ENCODE measurements around the gene RABAC1. TPM values are rescaled to one million over a fixed set of nuclear protein-coding genes. Genes with fewer than 3 reads are reported as not detected.

Gene RABAC1
- total RNA-seq, 1 experiment from 2014 or later: 69.1 TPM

DNA sequence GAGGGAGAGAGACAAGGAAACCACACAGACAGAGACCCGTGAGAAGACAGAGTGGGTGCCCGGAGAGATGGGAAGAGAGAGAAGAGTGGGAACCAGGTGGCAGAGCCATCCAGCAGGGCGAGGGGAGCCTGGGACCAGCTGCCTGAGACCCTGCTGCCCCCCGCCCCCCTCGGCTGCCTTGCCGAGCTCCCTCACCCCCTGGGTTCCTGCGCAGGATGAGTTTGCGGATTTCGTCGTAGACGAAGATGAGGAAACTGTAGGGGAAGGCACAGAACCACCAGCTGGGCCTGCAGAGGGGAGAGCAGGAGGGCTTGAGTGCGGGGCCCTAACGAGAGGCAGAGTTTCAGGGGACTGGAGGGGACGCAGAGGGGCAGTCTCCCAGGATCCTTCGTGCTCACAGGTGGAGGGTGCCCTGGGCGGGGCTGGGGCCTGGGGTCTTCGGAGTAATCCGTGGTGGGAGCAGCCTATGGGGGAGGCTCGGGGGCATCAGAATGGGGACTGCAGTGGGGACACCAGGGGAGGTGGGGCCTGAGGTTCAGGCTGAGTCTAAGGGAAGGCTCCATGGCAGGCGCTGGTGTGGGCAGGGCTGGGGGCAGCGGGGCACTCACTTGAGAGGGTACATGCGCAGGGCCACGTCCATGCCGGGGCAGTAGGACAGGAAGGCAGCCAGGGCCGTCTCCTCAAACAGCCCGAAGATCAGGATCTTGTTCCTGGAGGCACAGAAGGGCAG, 8.1 kb upstream of the RABAC1 start:
- TF ChIP-seq SIN3A (IDR thresholded peaks at IDR 0.05; ENCODE audit: borderline replicate concordance, insufficient read depth, low read depth, low read length) (no peak), POLR2AphosphoS5 (IDR thresholded peaks at IDR 0.05; ENCODE audit: low read depth, low read length) (no peak), TCF7L2 (IDR thresholded peaks at IDR 0.05; ENCODE audit: low read depth, low read length) (no peak)
- TF ChIP-seq, protein P1, sequence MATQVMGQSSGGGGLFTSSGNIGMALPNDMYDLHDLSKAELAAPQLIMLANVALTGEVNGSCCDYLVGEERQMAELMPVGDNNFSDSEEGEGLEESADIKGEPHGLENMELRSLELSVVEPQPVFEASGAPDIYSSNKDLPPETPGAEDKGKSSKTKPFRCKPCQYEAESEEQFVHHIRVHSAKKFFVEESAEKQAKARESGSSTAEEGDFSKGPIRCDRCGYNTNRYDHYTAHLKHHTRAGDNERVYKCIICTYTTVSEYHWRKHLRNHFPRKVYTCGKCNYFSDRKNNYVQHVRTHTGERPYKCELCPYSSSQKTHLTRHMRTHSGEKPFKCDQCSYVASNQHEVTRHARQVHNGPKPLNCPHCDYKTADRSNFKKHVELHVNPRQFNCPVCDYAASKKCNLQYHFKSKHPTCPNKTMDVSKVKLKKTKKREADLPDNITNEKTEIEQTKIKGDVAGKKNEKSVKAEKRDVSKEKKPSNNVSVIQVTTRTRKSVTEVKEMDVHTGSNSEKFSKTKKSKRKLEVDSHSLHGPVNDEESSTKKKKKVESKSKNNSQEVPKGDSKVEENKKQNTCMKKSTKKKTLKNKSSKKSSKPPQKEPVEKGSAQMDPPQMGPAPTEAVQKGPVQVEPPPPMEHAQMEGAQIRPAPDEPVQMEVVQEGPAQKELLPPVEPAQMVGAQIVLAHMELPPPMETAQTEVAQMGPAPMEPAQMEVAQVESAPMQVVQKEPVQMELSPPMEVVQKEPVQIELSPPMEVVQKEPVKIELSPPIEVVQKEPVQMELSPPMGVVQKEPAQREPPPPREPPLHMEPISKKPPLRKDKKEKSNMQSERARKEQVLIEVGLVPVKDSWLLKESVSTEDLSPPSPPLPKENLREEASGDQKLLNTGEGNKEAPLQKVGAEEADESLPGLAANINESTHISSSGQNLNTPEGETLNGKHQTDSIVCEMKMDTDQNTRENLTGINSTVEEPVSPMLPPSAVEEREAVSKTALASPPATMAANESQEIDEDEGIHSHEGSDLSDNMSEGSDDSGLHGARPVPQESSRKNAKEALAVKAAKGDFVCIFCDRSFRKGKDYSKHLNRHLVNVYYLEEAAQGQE (IDR thresholded peaks at IDR 0.05; ENCODE audit: insufficient read depth in 1 of 2, low read depth in 2 of 2, low read length in 1 of 2): no peak
- TF ChIP-seq, protein P2, sequence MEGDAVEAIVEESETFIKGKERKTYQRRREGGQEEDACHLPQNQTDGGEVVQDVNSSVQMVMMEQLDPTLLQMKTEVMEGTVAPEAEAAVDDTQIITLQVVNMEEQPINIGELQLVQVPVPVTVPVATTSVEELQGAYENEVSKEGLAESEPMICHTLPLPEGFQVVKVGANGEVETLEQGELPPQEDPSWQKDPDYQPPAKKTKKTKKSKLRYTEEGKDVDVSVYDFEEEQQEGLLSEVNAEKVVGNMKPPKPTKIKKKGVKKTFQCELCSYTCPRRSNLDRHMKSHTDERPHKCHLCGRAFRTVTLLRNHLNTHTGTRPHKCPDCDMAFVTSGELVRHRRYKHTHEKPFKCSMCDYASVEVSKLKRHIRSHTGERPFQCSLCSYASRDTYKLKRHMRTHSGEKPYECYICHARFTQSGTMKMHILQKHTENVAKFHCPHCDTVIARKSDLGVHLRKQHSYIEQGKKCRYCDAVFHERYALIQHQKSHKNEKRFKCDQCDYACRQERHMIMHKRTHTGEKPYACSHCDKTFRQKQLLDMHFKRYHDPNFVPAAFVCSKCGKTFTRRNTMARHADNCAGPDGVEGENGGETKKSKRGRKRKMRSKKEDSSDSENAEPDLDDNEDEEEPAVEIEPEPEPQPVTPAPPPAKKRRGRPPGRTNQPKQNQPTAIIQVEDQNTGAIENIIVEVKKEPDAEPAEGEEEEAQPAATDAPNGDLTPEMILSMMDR (IDR thresholded peaks at IDR 0.05): no peak
- CTCF ChIA-PET: no interaction called here
- intact Hi-C loops (cut with micrococcal nuclease; ENCODE audit: unreplicated experiment): no loop called here

DNA sequence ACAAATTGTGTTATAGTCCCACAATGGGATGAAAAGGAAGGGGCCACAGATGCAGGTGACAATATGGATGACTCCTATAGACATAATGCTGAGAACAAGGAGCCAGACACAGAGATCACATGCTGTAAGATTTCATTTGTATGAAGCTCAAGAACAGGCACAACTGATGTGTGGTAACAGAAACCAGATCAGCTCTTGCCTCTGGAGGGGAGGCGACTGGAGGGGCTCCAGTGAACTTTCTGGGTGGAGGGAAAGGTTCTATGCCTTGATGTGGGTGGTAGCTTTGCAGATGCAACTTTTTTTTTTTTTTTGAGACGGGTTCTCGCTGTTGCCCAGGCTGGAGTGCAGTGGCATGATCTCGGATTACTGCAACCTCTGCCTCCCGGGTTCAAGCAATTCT, 6.0 kb upstream of the RABAC1 start:
- DNase-seq (ENCODE audit: low read depth, low spot score) (no peak), ATAC-seq (no peak)
- ChIA-PET CTCF (interaction anchor here (0.9 kb wide), 1 partner anchor 74 kb away, joined by 10 read pairs; no protein-coding TSS in a partner anchor), POLR2A (no interaction called here)
- in situ Hi-C loops (cut with HindIII; ENCODE audit: low pct_unique_long_range_greater_than_20kb, low sequenced_read_pairs) (no loop called here), intact Hi-C loops (cut with micrococcal nuclease; ENCODE audit: unreplicated experiment) (no loop called here)
- H3K9me3 ChIP-seq (ENCODE audit: control insufficient read depth, insufficient read depth, low read depth, low read length): no peaks in the 10 kb centered on the region
- no peaks in the 10 kb centered on the region for H3K36me3 ChIP-seq (ENCODE audit: control insufficient read depth, insufficient read depth, low read length)
- H3K4me3 ChIP-seq (ENCODE audit: low read depth in 2 of 2, low read length in 2 of 2): no peak overlapping the region
- H3K27me3 ChIP-seq (ENCODE audit: control insufficient read depth, insufficient read depth, low read length): no peaks in the 10 kb centered on the region
- H3K27ac ChIP-seq (ENCODE audit: low read length): no peak overlapping the region
- BruUV-seq (replicated peaks): no TSS peak
- H3K4me1 ChIP-seq (ENCODE audit: control insufficient read depth, insufficient read depth, low read length): no peaks in the 10 kb centered on the region
- TF ChIP-seq TCF7L2 (IDR thresholded peaks at IDR 0.05; ENCODE audit: low read depth, low read length) (no peak), SIN3A (IDR thresholded peaks at IDR 0.05; ENCODE audit: borderline replicate concordance, insufficient read depth, low read depth, low read length) (no peak), POLR2AphosphoS5 (IDR thresholded peaks at IDR 0.05; ENCODE audit: low read depth, low read length) (no peak)
- TF ChIP-seq, protein P1 (IDR thresholded peaks at IDR 0.05; ENCODE audit: insufficient read depth in 1 of 2, low read depth in 2 of 2, low read length in 1 of 2): no peak
- TF ChIP-seq, protein P2 (IDR thresholded peaks at IDR 0.05): no peak

More for the DNA sequence above, 8.1 kb upstream of the RABAC1 start:
- DNase-seq (ENCODE audit: low read depth, low spot score) (no peak), ATAC-seq (no peak)
- no peak overlapping the region for H3K4me3 ChIP-seq (ENCODE audit: low read depth in 2 of 2, low read length in 2 of 2)
- in situ Hi-C loops (cut with HindIII; ENCODE audit: low pct_unique_long_range_greater_than_20kb, low sequenced_read_pairs): no loop called here
- BruUV-seq (replicated peaks): no TSS peak
- no peaks in the 10 kb centered on the region for H3K4me1 ChIP-seq (ENCODE audit: control insufficient read depth, insufficient read depth, low read length)
- no peaks in the 10 kb centered on the region for H3K36me3 ChIP-seq (ENCODE audit: control insufficient read depth, insufficient read depth, low read length)
- POLR2A ChIA-PET: no interaction called here
- no peak overlapping the region for H3K27ac ChIP-seq (ENCODE audit: low read length)
- H3K27me3 ChIP-seq (ENCODE audit: control insufficient read depth, insufficient read depth, low read length): no peaks in the 10 kb centered on the region
- H3K9me3 ChIP-seq (ENCODE audit: control insufficient read depth, insufficient read depth, low read depth, low read length): no peaks in the 10 kb centered on the region
